HG02610 (cell line): ENCODE data around the gene FUZ.

Experiments used
- ATAC-seq: cut with Tn5 transposase; IDR thresholded peaks from one replicate; pipeline ENCODE4 v1.9.1; 2021; ENCODE audit warnings: mild to moderate bottlenecking, moderate library complexity; ENCODE audit not compliant: unreplicated experiment

FUZ gene

GRCh38 chr19:49807904-49808675 lies 5.0 kb downstream of the FUZ start:
- ATAC-seq = no peak

DNA sequence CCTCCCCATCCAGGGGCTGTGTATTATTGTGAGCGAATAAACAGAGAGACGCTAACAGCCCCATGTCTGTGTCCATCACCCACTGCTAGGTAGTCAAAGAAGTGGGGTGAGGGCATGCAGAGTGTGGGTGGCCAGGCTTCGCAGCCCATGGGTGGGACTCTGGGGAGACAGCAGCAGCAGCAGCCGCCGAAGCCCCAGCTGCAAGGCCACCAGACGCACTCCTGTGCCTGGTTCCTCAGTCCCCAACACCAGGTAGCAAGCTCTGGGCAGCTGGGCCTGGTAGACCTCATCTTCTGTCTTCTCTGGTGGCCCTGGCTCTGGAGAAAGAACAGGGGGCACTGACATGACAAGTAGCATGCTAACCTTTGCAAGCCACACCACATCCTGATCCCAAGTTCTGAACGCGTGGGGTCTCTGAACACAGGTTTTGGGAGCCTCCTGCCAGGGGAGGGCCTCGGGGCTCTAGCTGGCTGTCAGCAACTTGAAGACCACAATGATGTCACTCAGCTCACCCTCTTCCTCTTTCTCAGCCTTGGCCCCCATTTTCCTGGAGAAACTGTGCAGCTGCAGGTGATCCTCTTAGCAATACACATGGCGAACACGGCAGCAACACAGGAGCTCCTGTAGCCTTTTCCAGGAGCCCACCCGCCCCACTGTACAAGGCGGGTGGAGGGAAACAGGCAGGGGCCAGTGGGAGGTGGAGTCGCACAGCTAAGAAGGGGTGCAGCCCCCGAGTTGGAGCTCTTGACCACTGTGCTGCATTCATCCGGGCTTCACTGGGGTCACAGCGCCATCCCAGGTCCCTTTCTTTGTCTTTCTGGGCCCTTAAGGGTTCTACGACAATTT lies 5.8 kb downstream of the FUZ start:
- no peak for ATAC-seq

GRCh38 chr19:49806620-49806959 lies 6.5 kb downstream of the FUZ start:
- no peak for ATAC-seq

DNA sequence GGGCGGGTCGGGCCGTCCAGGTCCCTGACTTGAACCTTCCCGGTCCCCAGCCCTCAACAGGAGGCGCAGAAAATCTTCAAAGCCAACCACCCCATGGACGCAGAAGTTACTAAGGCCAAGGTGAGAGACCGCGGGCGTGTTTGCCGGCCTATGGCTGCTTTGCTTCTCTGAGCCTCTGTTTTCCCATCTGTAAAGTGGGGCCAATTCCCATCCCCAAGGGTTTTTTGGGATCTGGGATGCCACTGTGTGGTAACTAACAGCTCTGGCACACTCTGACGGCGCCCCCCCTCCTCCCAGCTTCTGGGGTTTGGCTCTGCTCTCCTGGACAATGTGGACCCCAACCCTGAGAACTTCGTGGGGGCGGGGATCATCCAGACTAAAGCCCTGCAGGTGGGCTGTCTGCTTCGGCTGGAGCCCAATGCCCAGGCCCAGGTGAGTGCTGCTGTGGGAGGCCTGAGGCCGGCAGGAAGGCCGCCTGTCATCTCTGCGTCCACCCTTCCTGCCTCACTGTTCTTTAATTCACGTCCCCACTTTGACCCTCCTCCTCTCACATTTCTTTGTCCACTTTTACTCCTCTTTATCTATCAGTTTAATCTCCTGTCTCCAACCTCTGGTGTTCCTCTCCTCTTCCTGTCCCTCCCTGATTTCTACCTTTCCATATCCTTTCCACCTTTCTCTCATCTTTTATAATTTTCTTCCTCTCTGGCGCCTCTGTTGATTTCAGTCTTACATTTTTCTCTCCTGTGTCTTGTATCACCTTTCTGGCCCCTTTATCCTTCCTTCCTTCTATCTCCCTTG lies 7.1 kb downstream of the FUZ start:
- ATAC-seq = no peak

GRCh38 chr19:49803529-49803856 lies 9.6 kb downstream of the FUZ start:
- no peak for ATAC-seq

DNA sequence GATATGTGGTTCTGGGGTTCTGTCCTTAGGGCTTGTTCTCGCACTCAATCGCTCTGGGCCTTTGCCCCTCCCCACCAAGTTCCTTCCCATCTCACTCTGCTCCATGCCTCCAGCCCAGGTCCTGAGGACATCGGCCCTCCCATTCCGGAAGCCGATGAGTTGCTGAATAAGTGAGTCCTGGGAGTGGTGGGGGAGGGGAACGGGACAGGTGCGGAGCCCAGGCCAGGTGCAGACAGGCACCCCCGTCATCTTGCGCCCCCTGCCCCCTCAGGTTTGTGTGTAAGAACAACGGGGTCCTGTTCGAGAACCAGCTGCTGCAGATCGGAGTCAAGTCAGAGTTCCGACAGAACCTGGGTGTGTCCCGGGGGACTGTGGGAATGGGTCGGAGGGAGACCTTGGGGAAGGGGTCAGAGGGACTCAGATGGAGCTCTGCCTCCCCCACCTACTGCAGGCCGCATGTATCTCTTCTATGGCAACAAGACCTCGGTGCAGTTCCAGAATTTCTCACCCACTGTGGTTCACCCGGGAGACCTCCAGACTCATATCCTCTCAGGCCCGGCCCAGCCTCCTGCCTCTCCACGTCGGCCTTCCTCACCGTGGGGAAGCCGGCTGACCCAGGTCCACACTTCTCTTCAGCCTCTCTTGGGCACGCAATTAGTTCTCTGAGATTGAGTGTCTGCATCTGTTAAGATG lies 10.1 kb downstream of the FUZ start:
- no peak for ATAC-seq

GRCh38 chr19:49801966-49802661 lies 11.0 kb downstream of the FUZ start:
- ATAC-seq = no peak

- no peak for ATAC-seq
Observed at GRCh38 chr19:49801401-49801888, 11.6 kb downstream of the FUZ start.

- no peak for ATAC-seq
Observed at GRCh38 chr19:49800771-49801170, 12.3 kb downstream of the FUZ start.

GRCh38 chr19:49799798-49800376 lies 13.2 kb downstream of the FUZ start:
- ATAC-seq = no peak

DNA sequence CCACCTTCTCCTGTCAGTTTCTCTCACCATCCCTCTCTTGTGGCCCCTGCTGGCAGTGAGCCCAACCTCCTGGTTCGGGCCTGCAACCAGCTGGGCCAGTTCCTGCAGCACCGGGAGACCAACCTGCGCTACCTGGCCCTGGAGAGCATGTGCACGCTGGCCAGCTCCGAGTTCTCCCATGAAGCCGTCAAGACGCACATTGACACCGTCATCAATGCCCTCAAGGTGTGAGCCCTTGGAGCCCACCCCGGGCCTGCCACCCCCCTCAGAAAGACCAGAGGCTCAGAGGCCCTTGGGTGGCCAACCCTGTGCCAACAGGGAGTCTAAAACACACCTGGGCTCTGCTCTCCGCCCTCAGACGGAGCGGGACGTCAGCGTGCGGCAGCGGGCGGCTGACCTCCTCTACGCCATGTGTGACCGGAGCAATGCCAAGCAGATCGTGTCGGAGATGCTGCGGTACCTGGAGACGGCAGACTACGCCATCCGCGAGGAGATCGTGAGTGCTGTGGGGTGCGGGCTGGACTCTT lies 13.8 kb downstream of the FUZ start:
- no peak for ATAC-seq

- ATAC-seq = no peak
Observed at GRCh38 chr19:49798574-49798973, 14.5 kb downstream of the FUZ start.

GRCh38 chr19:49795615-49796014 lies 17.5 kb downstream of the FUZ start:
- no peak for ATAC-seq

DNA sequence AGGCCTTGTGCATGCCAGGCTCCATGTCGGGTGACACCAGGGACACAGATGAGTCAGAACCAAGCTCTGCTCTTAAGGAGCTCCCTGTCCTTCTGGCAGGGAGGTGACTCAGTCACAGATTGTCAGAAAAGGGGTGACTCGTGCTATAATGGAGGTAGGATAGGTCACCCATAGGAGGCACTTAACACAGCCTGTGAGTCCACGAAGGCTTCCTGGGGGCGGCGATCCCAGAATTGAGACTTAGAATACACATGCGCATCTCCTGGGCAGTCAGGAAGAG lies 19.6 kb downstream of the FUZ start:
- no peak for ATAC-seq

GRCh38 chr19:49792829-49793560 lies 20.1 kb downstream of the FUZ start:
- no peak for ATAC-seq

DNA sequence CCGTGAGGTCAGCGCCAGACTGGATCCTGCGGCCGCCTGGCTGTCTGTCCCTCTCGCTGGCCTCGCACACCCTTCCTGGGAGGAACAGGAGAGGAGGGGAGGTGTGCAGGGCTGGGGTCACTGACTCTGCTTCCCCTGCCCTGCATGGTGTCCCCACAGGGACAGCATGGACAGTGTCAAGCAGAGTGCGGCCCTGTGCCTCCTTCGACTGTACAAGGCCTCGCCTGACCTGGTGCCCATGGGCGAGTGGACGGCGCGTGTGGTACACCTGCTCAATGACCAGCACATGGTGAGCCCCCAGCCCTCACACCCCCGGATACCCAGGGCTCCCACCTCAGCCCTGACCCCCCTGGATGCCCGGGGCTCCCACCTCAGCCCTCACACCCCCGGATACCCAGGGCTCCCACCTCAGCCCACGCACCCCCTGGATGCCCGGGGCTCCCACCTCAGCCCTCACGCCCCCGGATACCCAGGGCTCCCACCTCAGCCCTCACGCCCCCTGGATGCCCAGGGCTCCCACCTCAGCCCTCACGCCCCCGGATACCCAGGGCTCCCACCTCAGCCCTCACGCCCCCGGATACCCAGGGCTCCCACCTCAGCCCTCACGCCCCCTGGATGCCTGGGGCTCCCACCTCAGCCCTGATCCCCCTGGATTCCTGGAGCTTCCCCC lies 21.2 kb downstream of the FUZ start:
- no peak for ATAC-seq

DNA sequence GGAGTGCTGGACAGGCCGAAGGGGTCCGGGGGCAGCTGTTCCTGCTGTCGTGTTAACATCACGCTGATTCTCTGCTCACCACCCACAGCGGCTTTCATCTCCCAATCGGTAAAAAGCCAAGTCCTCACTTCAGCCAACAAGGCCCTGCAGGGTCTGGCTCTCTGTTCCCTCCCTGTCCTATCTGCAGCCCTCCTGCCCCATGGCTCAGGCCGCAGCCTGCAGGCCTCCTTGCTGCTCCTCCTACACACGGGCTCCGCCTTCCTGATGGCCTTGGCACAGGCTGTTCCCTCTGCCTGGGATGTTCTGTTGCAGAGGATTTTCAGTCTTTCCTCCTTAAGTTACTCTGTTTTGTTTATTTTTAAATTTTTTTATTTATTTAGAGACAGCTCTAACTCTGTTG lies 22.2 kb downstream of the FUZ start:
- ATAC-seq = no peak

GRCh38 chr19:49788857-49789256 lies 24.2 kb downstream of the FUZ start:
- ATAC-seq = no peak

GRCh38 chr19:49787746-49788145 lies 25.3 kb downstream of the FUZ start:
- ATAC-seq = no peak
